Activated T-helper 2 cell treated with anti-CD3 and anti-CD28 coated beads, Interferon-gamma antibody, Interleukin-2, Interleukin-4, amounts not matched to agents 10 μg/mL and 5 μg/mL and 100 μg/mL, durations not matched to agents 14 hours and 24 hours and 36 hours (primary cell): ENCODE results near the gene JDP2. TPM values are rescaled to one million over a fixed set of nuclear protein-coding genes. Genes with fewer than 3 reads are reported as not detected.

ENCODE experiments used
- DNase-seq: peaks from one replicate; pipeline ENCODE4 v3.0.0; 2021; ENCODE audit warnings: low spot score
- H3K27ac Mint-ChIP-seq: one replicate; pipeline ENCODE4 v1.8.0; 2021; ENCODE audit warnings: mixed read lengths
- H3K27me3 Mint-ChIP-seq: one replicate; pipeline ENCODE4 v1.8.0; 2021; ENCODE audit warnings: low read depth, mixed read lengths
- H3K36me3 Mint-ChIP-seq: one replicate; pipeline ENCODE4 v1.8.0; 2021; ENCODE audit warnings: low read depth, mixed read lengths
- H3K4me1 Mint-ChIP-seq: one replicate; pipeline ENCODE4 v1.8.0; 2021; ENCODE audit warnings: low read depth, mixed read lengths
- H3K4me3 Mint-ChIP-seq: one replicate; pipeline ENCODE4 v1.8.0; 2021; ENCODE audit warnings: low read depth, mild to moderate bottlenecking, moderate library complexity, mixed read lengths
- H3K9me3 Mint-ChIP-seq: one replicate; pipeline ENCODE4 v1.8.0; 2021; ENCODE audit warnings: mixed read lengths
- intact Hi-C: fragments of 100-400 bp; cut with micrococcal nuclease; formaldehyde crosslinking; loops from one replicate; pipeline ENCODE4 v1.15.1; 2023
- total RNA-seq: library from RNA; stranded (reverse); gene quantifications from 2 replicates; pipeline ENCODE4 v1.2.3, GENCODE V29; 2022

The JDP2 gene
- total RNA-seq, 1 donor from 2014 or later: 1.1 TPM

DNA sequence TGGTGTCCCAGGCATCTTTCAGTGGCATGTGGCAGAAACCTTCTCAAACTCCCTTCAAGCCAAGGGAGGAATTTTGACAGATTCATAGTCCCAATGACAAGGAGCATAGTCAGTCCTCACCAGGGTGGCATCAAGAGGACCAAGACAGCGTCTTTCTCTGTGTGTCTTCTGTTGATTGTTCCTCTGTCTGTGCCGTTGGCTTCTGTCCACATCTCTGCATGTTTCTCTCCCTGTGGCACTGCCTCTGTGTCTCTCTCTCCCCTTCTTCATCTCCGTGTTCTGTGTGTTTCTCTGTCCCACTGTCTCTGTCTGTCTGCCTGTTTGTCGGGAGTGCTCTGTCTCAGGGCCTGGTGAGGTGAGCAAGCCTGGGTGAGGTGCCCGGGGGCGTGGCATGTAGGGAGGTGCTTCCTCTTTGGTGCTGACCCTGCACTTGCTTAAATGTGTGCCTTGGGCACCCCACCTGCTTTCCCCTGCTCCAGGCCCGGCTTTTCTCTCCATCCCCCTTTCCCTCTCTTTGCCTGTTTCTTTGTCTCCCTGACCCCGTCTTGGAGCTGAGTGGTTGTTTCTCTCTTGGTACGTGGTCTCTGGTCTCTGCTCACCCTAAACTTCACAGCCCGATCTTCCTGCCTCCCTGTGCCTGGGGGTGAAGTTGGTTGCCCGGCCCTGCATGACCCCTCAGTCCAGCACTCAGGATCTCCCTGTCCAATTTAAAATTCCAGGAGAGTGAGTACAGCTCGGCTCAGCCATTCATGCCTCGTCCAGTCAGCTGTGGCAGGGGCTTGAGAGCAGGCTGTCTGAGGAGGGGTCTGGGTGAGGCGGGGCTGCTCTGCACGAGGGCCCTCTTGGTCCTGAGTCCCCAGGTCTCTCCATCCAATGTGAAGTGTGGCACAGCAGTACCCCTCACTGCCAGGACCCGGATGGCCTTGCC is 28.5 kb downstream of the JDP2 start:
- intact Hi-C loops: no loop called here
- no peak for DNase-seq
- Mint-ChIP-seq H3K4me1 (peaks cover 11% of the 10 kb centered on the region), H3K4me3 (no peak overlapping the region), H3K27ac (no peak overlapping the region), H3K36me3 (no peaks in the 10 kb centered on the region), H3K9me3 (no peaks in the 10 kb centered on the region), H3K27me3 (no peaks in the 10 kb centered on the region)

DNA sequence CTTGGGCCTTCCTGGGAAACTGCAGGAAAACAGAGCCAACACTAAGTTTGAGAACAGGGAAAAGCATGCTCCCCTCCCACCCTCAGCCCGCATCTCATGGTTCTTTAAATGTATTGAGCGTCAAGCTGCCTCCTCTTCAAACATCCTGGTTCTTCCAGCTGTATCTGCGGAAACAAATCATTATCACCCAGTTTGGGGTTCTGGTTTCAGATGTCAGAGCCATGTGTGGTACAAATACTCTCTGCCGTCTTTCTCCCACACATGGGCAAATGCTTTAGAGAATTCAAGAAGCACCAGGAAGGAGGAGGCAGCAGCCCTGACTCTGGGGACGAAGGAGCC is 29.1 kb downstream of the JDP2 start:
- Mint-ChIP-seq H3K36me3 (no peaks in the 10 kb centered on the region), H3K4me3 (no peak overlapping the region), H3K9me3 (no peaks in the 10 kb centered on the region), H3K4me1 (peaks cover 11% of the 10 kb centered on the region), H3K27me3 (no peaks in the 10 kb centered on the region), H3K27ac (no peak overlapping the region)
- intact Hi-C loops: no loop called here
- no peak for DNase-seq

DNA sequence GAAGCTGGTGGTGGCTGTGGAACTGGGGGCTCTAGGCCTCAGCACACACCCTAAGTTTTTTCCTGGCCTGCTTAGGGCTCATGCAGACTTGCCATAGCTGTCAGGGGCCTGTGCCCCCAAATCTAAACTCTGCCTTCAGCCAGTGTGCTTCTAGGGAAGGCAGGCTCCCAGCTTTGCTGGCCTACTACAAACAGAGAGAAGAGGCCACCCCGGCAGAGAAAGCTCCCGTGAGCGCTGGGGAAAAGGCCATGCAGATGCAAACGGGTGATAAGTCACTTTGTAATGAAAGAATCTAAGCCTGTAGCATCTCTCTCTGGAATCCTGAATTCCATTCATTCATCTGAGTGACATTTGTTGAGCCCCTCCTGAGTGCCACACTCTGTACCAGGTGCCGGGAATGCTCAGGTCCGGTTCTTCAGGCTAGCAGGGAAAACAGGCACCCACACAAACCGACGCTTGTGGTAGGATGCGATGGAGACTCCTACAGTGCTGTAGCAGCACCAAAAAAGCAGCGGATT is 29.9 kb downstream of the JDP2 start:
- Mint-ChIP-seq H3K4me1 (peaks cover 11% of the 10 kb centered on the region), H3K4me3 (no peak overlapping the region), H3K9me3 (no peaks in the 10 kb centered on the region), H3K27ac (no peak overlapping the region), H3K27me3 (no peaks in the 10 kb centered on the region), H3K36me3 (no peaks in the 10 kb centered on the region)
- no peak for DNase-seq
- intact Hi-C loops: no loop called here

DNA sequence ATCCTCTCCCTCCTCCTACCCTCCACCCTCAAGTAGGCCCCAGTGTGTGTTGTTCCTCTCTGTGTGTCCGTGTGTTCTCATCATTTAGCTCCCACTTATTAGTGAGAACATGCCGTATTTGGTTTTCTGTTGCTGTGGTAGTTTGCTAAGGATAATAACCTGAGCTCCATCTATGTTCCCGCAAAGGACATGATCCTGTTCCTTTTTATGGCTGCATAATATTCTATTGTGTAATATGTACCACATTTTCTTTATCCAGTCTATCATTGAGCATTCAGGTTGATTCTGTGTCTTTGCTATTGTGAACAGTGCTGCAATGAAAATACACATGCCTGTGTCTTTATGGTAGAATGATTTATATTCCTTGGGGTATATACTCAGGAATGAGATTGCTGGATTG is 30.5 kb downstream of the JDP2 start:
- H3K4me3 Mint-ChIP-seq: no peak overlapping the region
- intact Hi-C loops: no loop called here
- peaks cover 11% of the 10 kb centered on the region for H3K4me1 Mint-ChIP-seq
- H3K9me3 Mint-ChIP-seq: no peaks in the 10 kb centered on the region
- no peaks in the 10 kb centered on the region for H3K36me3 Mint-ChIP-seq
- H3K27ac Mint-ChIP-seq: no peak overlapping the region
- no peak for DNase-seq
- H3K27me3 Mint-ChIP-seq: no peaks in the 10 kb centered on the region

DNA sequence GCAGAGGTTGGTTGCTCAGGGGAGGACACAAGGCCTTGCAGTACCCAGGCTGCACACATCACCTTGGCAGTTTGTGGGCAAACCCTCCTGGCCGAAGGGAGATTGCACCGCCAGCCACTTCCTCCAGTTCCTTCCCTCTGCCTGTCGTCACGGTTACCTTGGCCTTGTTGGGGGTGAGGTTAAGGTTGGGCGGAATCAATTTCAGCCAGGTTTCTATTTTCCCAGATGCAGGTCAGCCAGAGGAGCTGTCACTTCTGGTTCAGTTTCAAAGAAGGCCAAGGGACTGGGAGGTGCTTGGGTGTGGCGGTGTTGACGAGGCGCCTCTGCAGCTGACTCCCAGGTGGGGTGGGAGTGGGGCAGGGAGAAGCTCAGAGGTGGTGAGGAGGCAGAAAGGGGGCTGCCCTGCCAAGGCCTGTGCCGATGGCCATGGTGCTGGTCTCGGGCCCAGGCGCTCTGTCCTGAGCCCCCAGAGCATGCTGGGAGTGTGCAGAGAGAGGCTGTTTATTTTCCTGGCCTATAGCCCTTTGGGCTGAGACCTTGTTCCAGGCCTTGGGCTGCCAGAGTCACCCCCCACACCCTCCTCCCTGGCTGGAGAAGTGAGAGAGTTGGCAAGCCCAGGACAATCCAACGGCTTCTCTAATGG is 31.4 kb downstream of the JDP2 start:
- no peak for DNase-seq
- H3K27me3 Mint-ChIP-seq: no peaks in the 10 kb centered on the region
- no peaks in the 10 kb centered on the region for H3K9me3 Mint-ChIP-seq
- intact Hi-C loops: no loop called here
- H3K27ac Mint-ChIP-seq: no peak overlapping the region
- H3K4me3 Mint-ChIP-seq: no peak overlapping the region
- peaks cover 7% of the 10 kb centered on the region for H3K4me1 Mint-ChIP-seq
- no peaks in the 10 kb centered on the region for H3K36me3 Mint-ChIP-seq

DNA sequence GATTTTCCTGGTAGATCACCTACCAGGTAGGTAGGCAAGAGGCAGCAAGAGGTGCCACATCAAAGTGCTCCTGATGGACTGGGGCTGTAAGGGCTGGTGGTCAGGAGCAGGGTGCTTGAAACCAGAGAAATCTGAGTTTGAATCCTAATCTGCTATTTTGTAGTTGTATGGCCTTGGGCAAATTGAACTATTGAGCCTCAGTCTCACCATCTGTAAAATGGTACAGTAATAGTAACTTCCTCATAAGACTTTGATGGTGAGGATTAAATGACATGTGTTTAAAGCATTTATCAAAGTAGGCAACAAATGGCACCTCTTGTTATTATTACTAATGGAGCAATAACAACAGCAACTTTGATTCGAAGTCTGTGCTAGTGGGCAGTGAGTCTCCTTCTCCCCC is 32.0 kb downstream of the JDP2 start:
- Mint-ChIP-seq H3K4me3 (no peak overlapping the region), H3K27ac (no peak overlapping the region), H3K9me3 (no peaks in the 10 kb centered on the region), H3K27me3 (no peaks in the 10 kb centered on the region), H3K4me1 (peaks cover 7% of the 10 kb centered on the region), H3K36me3 (no peaks in the 10 kb centered on the region)
- intact Hi-C loops: no loop called here
- DNase-seq: no peak

DNA sequence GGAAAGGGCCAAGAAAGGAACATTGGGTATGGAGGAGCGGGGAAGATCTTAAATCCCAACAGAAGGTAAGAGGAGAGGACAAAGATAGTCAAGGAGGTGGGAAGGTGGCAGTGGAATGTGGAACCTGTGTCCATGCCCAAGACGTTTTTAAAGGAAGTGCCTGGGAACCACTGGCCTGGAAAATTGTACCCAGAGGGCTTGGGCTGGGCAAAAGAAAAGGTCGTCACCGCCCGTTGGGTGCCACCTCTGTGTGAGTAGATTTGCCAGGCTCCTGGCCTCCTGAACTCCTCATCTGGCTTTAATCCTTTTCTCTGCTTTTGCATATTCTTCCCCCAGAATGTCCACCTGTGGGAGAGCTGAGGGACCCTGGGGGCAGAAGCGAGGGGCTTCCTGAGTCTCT is 32.6 kb downstream of the JDP2 start:
- peaks cover 7% of the 10 kb centered on the region for H3K4me1 Mint-ChIP-seq
- no peak overlapping the region for H3K27ac Mint-ChIP-seq
- no peaks in the 10 kb centered on the region for H3K27me3 Mint-ChIP-seq
- no peak for DNase-seq
- no peaks in the 10 kb centered on the region for H3K9me3 Mint-ChIP-seq
- intact Hi-C loops: no loop called here
- H3K36me3 Mint-ChIP-seq: no peaks in the 10 kb centered on the region
- H3K4me3 Mint-ChIP-seq: no peak overlapping the region

DNA sequence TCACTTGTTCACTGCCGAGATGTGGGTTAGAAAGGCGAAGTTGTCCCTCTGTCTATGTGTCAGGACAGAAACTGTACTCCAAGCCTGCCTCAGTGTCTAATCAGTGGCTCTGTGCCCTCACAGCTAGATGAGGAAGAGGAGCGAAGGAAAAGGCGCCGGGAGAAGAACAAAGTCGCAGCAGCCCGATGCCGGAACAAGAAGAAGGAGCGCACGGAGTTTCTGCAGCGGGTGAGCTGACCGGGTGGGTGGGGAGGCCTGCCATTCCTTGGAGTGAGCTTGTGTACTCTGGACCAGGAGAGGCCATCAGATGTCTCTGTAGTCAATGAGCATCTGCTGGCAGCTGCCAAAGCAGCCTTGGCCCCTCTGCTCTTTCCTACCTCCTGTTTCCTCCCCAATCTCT is 33.5 kb downstream of the JDP2 start:
- DNase-seq: no peak
- H3K27ac Mint-ChIP-seq: no peak overlapping the region
- no peaks in the 10 kb centered on the region for H3K36me3 Mint-ChIP-seq
- H3K4me3 Mint-ChIP-seq: no peak overlapping the region
- H3K9me3 Mint-ChIP-seq: no peaks in the 10 kb centered on the region
- H3K4me1 Mint-ChIP-seq: peaks cover 13% of the 10 kb centered on the region
- intact Hi-C loops: no loop called here
- no peaks in the 10 kb centered on the region for H3K27me3 Mint-ChIP-seq

DNA sequence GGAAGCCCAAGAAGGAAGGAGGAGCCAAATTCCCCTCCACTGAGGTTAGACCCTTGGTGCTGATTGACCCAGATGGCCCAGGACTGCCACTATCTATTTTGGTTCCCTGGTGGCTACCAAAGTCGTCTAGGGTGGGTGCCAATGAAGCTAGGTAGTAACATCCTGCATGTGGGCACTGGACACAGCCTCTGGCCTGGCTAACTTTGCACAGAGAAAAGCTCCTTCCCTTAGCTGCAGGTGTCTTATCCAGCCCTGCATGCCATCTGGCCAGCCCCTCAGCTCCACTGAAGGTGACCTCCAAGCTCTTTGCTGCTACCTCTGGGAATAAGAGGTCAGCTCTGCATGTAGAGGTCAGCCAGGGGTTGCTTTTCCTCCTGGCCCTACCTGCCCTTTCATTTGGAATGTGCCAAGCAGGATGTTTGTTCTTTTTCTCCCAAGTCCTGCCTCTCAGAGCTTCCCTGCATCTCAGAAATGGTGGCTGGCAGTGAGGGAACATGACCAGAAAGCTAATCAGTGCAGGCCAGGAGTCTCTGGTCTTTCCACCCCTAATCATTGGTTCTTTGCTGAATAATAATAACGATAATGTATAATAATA is 34.0 kb downstream of the JDP2 start:
- Mint-ChIP-seq H3K9me3 (no peaks in the 10 kb centered on the region), H3K27ac (no peak overlapping the region), H3K4me3 (no peak overlapping the region), H3K27me3 (no peaks in the 10 kb centered on the region), H3K36me3 (no peaks in the 10 kb centered on the region), H3K4me1 (peaks cover 18% of the 10 kb centered on the region)
- DNase-seq: no peak
- intact Hi-C loops: no loop called here

DNA sequence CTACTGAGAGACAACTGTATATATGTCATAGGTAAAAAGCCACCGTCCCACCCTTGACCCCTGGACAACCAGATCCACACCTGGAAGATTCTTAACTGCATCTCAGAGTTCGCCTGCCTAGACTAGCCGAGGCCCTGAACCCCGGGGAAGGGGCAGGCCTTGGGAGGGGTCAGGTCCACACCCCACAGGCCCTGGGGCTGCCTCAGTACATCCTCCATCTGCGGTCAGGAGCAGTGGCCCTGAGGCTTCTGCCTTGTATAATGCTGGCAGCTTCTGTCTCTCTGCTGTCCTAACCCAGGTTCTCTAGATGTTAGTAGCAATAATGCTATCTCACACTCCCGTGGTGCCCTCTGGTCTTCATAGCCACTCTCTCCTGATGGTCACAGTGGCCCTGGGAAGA is 36.8 kb downstream of the JDP2 start:
- peaks cover 15% of the 10 kb centered on the region for H3K4me1 Mint-ChIP-seq
- H3K4me3 Mint-ChIP-seq: no peak overlapping the region
- no peak overlapping the region for H3K27ac Mint-ChIP-seq
- H3K27me3 Mint-ChIP-seq: no peaks in the 10 kb centered on the region
- intact Hi-C loops: no loop called here
- no peaks in the 10 kb centered on the region for H3K36me3 Mint-ChIP-seq
- no peaks in the 10 kb centered on the region for H3K9me3 Mint-ChIP-seq
- DNase-seq: no peak

DNA sequence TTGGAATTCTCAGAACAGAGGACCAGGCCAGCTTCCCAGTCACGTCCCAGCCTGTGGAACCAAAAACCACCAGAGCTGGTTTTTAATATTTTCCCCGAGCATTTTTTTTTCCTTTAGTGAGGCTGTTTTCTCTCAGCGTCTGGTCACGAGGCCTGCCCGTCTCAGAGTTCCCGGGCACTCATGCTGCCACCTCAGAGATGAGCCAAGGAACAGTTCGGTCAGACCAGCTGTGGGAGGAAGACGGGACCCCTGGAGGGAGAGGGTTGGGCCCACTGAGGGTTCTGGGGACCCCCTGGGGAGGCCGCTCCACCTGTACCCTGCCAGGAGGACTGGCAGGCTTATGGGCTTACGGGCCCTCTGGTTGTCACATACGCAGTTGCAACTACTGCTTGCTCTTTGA is 39.9 kb downstream of the JDP2 start:
- no peaks in the 10 kb centered on the region for H3K27me3 Mint-ChIP-seq
- H3K4me3 Mint-ChIP-seq: no peak overlapping the region
- no peaks in the 10 kb centered on the region for H3K9me3 Mint-ChIP-seq
- DNase-seq: no peak
- H3K4me1 Mint-ChIP-seq: peaks cover 15% of the 10 kb centered on the region
- intact Hi-C loops: no loop called here
- no peaks in the 10 kb centered on the region for H3K36me3 Mint-ChIP-seq
- H3K27ac Mint-ChIP-seq: no peak overlapping the region

DNA sequence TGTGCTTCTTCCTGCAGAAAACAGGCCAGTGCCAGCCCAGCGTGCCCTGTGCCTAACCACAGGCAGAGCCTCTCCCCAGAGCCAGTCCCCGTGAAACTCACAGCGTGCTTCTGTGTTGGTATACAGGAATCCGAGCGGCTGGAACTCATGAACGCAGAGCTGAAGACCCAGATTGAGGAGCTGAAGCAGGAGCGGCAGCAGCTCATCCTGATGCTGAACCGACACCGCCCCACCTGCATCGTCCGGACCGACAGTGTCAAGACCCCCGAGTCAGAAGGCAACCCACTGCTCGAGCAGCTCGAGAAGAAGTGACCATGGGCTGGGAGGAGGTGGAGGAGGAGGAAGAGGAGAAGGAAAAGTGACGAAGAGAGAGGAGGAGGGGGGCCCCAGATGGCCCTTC is 41.3 kb downstream of the JDP2 start:
- peaks cover 15% of the 10 kb centered on the region for H3K4me1 Mint-ChIP-seq
- H3K27me3 Mint-ChIP-seq: peaks cover 2% of the 10 kb centered on the region
- no peaks in the 10 kb centered on the region for H3K36me3 Mint-ChIP-seq
- no peak for DNase-seq
- no peak overlapping the region for H3K4me3 Mint-ChIP-seq
- H3K27ac Mint-ChIP-seq: no peak overlapping the region
- intact Hi-C loops: no loop called here
- H3K9me3 Mint-ChIP-seq: no peaks in the 10 kb centered on the region

DNA sequence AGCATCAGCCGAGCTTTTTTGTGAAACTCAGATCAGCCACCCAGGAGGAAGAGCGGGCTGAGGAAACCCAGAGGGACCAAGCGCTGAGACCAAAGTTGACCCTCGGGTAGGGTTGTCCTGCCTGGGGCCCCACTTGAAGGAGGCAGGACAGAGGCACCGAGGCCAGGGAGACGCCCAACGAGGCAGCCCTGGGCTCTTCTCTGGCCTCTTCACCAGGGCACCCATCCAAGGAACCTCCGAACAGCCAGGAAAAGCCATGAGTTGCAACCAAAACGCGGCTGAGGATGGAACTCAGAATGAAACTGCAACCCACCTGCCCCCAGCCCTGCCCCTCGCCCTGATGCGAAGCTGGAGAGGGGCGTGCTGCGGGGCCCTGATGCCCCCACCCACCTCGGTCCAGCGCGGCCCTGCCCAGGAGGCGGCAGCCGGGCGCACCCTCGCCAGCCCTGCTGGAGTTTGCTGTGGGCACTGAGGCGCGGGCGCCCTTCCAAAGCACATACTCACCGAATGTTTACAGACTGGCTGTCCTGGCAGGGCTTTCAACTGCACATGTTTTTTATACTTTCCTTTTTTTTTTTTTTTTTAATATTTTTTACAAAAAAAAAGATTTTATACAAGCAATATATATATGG is 41.9 kb downstream of the JDP2 start:
- intact Hi-C loops: no loop called here
- DNase-seq: no peak

More for the DNA sequence above, 41.9 kb downstream of the JDP2 start:
- Mint-ChIP-seq H3K27ac (no peak overlapping the region), H3K4me3 (no peak overlapping the region), H3K4me1 (peaks cover 15% of the 10 kb centered on the region), H3K36me3 (no peaks in the 10 kb centered on the region), H3K27me3 (peaks cover 2% of the 10 kb centered on the region), H3K9me3 (no peaks in the 10 kb centered on the region)
